Adrenal gland (tissue), 5 donors: ENCODE results near the gene ADAMTSL1.

Experiments used
- POLR2A ChIP-seq, 2 donors: fragments of 450-650 bp; IDR thresholded peaks; one replicate each; pipeline ENCODE4 v1.6.1; 2017; ENCODE audit warnings: antibody characterized with exemption in 2 of 2, mild to moderate bottlenecking in 2 of 2, moderate library complexity in 1 of 2
- TF ChIP-seq, protein P1 (sequence below), 6 experiments: fragments of 450-650 bp in 4 of 6; fragments of 200-600 bp in 2 of 6; sonication (generic) in 1 of 6; IDR thresholded peaks; 1 replicate in 5 of 6; 2 replicates in 1 of 6; pipeline versions ENCODE4 v1.5.1 to v1.8.0; 2016 to 2021; ENCODE audit warnings: antibody characterized with exemption in 6 of 6, mild to moderate bottlenecking in 2 of 6, moderate library complexity in 1 of 6
- donor health status: DM: no; HTN: no; CAD: no.

DNA sequence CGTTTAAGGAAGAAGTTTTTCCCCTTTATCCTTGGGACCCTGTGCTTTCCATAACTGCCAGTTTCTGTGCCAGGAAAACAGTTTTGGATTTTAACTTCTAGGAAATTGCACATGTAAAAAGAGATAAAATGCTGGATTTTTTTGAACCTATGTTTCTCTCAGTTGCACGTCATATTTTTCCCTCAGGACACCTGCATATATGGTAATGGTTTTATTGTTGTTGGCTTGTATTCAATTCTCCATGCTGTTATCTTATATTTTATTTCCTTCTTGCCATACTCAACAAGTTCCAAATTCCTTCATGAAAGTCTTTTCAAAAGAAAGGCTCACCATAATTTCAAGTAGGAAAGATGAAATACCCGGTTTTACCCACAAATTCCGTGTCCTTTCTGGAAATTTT, 7.9 kb upstream of the ADAMTSL1 start:
- TF ChIP-seq, protein P1, sequence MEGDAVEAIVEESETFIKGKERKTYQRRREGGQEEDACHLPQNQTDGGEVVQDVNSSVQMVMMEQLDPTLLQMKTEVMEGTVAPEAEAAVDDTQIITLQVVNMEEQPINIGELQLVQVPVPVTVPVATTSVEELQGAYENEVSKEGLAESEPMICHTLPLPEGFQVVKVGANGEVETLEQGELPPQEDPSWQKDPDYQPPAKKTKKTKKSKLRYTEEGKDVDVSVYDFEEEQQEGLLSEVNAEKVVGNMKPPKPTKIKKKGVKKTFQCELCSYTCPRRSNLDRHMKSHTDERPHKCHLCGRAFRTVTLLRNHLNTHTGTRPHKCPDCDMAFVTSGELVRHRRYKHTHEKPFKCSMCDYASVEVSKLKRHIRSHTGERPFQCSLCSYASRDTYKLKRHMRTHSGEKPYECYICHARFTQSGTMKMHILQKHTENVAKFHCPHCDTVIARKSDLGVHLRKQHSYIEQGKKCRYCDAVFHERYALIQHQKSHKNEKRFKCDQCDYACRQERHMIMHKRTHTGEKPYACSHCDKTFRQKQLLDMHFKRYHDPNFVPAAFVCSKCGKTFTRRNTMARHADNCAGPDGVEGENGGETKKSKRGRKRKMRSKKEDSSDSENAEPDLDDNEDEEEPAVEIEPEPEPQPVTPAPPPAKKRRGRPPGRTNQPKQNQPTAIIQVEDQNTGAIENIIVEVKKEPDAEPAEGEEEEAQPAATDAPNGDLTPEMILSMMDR (IDR thresholded peaks at IDR 0.05), result no peak
- TF ChIP-seq POLR2A (IDR thresholded peaks at IDR 0.05), result no peak
